Skeletal muscle satellite cell (primary cell): ENCODE data around the gene OR7D2.

ENCODE experiments used
- H3K27me3 ChIP-seq: 2 replicates; pipeline ENCODE4 v1.7.0; 2013; ENCODE audit warnings: low read length; ENCODE audit not compliant: control insufficient read depth, insufficient read depth
- H3K36me3 ChIP-seq: 2 replicates; pipeline ENCODE4 v1.7.0; 2013; ENCODE audit warnings: mild to moderate bottlenecking, control low read depth, low read length; ENCODE audit not compliant: insufficient read depth
- H3K4me1 ChIP-seq: 2 replicates; pipeline ENCODE4 v1.7.0; 2013; ENCODE audit warnings: low read length; ENCODE audit not compliant: control insufficient read depth, insufficient read depth
- H3K4me2 ChIP-seq: 2 replicates; pipeline ENCODE4 v1.7.0; 2013; ENCODE audit warnings: mild to moderate bottlenecking, low read length
- H3K4me3 ChIP-seq: 2 replicates; pipeline ENCODE4 v1.7.0; 2013; ENCODE audit warnings: low read length
- H3K9ac ChIP-seq: 2 replicates; pipeline ENCODE4 v1.7.0; 2013; ENCODE audit warnings: mild to moderate bottlenecking, low read depth, low read length, moderate library complexity
- H3K9me3 ChIP-seq: replicated peaks from 2 replicates; pipeline ENCODE4 v1.7.0; 2013; ENCODE audit warnings: mild to moderate bottlenecking, control low read depth, low read length

OR7D2 gene

DNA sequence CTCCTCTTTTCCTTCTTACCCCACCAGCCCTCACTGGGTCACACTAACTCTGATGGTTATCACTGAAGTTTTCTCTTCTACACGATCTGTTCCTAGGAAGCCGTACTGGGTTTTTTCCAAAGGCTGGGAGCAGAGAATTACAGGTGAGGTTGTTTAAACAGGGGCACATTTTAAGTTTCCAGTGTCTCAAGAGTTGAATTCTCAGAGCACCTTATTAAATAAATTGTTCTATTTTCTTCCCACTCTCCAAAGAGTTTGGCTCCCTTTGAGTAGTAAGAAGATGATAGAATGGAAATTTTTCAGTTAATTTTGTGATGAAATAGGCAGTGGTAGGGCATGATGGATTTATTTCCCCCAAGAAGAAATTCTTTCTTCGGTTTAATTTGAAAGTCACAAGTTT is 40.7 kb downstream of the OR7D2 start, which contains the start of gene OR7D4:
Gene OR7D4, minus strand, starts transcription at position 101 of the 400 bp plus-strand sequence. CDS start 4,752 bp downstream, outside the sequence.
- Histone ChIP-seq H3K4me3 (no peak within 1 kb of the TSS), H3K9ac (no peak within 1 kb of the TSS), H3K27me3 (no peaks in the 10 kb centered on the region), H3K4me1 (no peaks in the 10 kb centered on the region), H3K36me3 (no peaks in the 10 kb centered on the region), H3K9me3 (peaks cover 3% of the 10 kb centered on the region), H3K4me2 (no peak within 1 kb of the TSS)
